ENCODE measurements around the gene MRPL19.

Gene MRPL19

DNA sequence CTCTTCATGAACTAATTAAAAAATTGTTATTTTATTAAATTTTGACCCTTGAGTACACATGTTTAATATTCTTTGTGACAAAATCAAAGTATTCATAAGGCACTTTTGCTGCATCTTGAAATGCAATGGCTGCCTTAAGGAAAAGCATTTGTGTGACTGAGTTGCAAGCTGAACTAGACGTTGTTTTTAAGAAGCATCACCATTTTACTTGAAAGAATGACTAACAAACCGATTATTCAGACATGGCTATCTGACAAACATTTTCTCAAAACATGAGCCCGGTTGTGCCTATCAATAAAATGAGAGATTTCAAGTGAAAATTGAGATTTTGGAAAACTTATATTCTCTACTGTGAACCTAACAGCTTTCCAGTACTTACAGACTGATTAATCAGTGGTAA lies 61.3 kb downstream of the MRPL19 start:
- TF ChIP-seq, protein P1, sequence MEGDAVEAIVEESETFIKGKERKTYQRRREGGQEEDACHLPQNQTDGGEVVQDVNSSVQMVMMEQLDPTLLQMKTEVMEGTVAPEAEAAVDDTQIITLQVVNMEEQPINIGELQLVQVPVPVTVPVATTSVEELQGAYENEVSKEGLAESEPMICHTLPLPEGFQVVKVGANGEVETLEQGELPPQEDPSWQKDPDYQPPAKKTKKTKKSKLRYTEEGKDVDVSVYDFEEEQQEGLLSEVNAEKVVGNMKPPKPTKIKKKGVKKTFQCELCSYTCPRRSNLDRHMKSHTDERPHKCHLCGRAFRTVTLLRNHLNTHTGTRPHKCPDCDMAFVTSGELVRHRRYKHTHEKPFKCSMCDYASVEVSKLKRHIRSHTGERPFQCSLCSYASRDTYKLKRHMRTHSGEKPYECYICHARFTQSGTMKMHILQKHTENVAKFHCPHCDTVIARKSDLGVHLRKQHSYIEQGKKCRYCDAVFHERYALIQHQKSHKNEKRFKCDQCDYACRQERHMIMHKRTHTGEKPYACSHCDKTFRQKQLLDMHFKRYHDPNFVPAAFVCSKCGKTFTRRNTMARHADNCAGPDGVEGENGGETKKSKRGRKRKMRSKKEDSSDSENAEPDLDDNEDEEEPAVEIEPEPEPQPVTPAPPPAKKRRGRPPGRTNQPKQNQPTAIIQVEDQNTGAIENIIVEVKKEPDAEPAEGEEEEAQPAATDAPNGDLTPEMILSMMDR (IDR thresholded peaks at IDR 0.05): no peak

GRCh38 chr2:75709297-75709696 lies 62.7 kb downstream of the MRPL19 start:
- TF ChIP-seq, protein P1 (IDR thresholded peaks at IDR 0.05): no peak

GRCh38 chr2:75710220-75710576 lies 63.6 kb downstream of the MRPL19 start:
- TF ChIP-seq, protein P1 (IDR thresholded peaks at IDR 0.05): no peak

DNA sequence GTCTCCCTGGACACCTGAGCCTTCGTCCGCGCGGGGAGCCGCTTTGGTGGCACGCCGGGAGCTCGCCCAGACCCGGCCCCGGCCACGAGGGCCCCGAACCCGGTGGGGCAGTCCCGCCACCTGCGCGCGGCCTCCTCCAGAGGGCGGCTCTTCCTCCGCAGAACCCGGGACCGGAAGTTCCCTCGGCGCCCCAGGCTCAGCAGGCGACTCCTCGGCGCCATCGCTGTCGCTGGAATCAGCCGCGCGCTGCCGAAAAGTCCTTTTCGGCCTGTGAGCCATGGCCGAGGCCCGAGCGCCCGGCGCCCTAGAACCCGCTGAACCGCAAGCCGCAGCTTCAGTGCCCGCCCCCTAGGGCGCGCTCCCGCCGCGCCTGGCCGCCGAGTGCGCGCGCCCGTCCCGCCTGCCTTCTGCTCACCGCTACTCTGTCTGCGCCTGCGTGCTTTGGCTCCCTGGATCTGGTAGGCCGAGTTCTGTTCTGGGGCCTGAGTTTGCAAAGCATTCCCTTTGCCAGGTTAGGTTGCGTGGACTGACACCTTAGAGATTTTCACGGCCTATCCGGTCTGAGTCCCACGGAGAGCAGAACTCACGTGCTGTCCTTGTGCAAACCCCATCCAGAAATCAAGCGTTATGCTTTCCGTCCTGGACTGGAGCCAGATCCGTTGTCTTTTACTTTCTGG lies 64.1 kb downstream of the MRPL19 start, which contains the start of gene GCFC2:
TSS of gene GCFC2 (minus strand) at position 339 of the 677 bp plus-strand sequence. CDS start at position 279, 60 bp downstream.
- TF ChIP-seq, protein P1 (IDR thresholded peaks at IDR 0.05): peak; percentile 39; the same call in 1 of the 2 replicates

DNA sequence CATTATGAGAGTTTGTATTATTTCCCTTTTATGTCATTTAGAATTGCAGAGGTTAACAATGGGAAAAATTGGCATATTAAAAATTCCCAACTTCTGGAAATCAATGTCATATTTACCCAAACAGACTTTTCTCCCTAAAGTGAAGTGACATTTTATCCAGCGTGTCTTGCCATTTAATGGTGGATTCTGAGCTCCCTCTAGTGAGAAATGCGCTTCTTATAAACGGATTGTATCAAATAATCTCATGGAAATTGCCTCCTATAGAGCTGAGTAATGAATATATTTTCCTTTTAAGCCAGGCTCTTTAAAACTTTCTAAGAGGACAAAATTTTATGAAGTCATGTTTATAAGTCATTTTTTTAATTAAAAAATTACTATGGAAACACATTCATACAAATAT lies 69.8 kb downstream of the MRPL19 start:
- TF ChIP-seq, protein P1 (IDR thresholded peaks at IDR 0.05): no peak

DNA sequence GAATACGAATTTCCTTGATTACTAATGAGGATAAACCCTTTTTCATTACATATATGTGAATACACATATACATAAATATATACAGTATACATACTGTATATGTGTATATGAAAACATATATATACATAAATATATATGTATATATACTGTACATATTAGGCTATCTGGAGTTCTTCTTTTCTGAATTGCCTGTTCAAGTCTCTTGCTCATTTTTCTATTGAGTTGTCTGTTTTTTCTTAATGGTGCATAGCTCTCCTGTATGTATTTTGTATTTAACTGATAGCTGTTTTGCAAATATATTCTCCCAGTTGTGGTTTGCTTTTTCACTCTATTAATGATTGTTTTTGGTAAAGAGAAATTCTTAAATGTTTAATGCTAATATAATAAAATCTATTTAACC lies 73.0 kb downstream of the MRPL19 start:
- TF ChIP-seq, protein P1 (IDR thresholded peaks at IDR 0.05): no peak

GRCh38 chr2:75720525-75720924 lies 73.9 kb downstream of the MRPL19 start:
- TF ChIP-seq, protein P1 (IDR thresholded peaks at IDR 0.05): no peak

GRCh38 chr2:75722687-75723086 lies 76.1 kb downstream of the MRPL19 start:
- TF ChIP-seq, protein P1 (IDR thresholded peaks at IDR 0.05): no peak

Measured in LNCAP (cell line).